WTC11 (cell line): ENCODE data around the gene DNAH7.

ENCODE experiments used
- ATF3 ChIP-seq: sonication (generic); formaldehyde crosslinking; conservative IDR thresholded peaks from 2 replicates; pipeline ENCODE4 v1.8.1; 2022; ENCODE audit warnings: mild to moderate bottlenecking, missing genetic modification reagents
- CTCF ChIP-seq: fragments of 200-600 bp; IDR thresholded peaks from 2 replicates; pipeline ENCODE4 v1.8.0; 2022; ENCODE audit warnings: antibody characterized with exemption
- ETV6 ChIP-seq: sonication (generic); formaldehyde crosslinking; IDR thresholded peaks from 2 replicates; pipeline ENCODE4 v1.8.1; 2022; ENCODE audit warnings: mild to moderate bottlenecking, missing genetic modification reagents
- FOXJ3 ChIP-seq: sonication (generic); formaldehyde crosslinking; IDR thresholded peaks from 2 replicates; pipeline ENCODE4 v1.9.0; 2021; ENCODE audit warnings: missing genetic modification reagents, mild to moderate bottlenecking, borderline replicate concordance
- MAX ChIP-seq: sonication (generic); formaldehyde crosslinking; IDR thresholded peaks from 2 replicates; pipeline ENCODE4 v1.8.0; 2022; ENCODE audit warnings: mild to moderate bottlenecking, missing genetic modification reagents
- ZNF317 ChIP-seq: sonication (generic); formaldehyde crosslinking; IDR thresholded peaks from 2 replicates; pipeline ENCODE4 v1.8.1; 2023; ENCODE audit warnings: low read depth, mild to moderate bottlenecking, moderate library complexity, missing genetic modification reagents, borderline replicate concordance
- ZNF396 ChIP-seq: fragments of 250-450 bp; sonication (Bioruptor Pico); IDR thresholded peaks from 2 replicates; pipeline ENCODE4 v1.8.0; 2021; ENCODE audit warnings: mild to moderate bottlenecking, moderate library complexity, borderline replicate concordance

- TF ChIP-seq MAX (CRISPR knock-in tag) (no peak), ETV6 (CRISPR knock-in tag) (no peak), CTCF (no peak), ATF3 (CRISPR knock-in tag) (no peak), FOXJ3 (no peak), ZNF317 (no peak), ZNF396 (CRISPR knock-in tag) (no peak)
These were observed 333.3 kb downstream of the DNAH7 start for GRCh38 chr2:195735347-195735746.
